GM12865 (cell line): ENCODE results near the gene CHRNA5.

Experiments used
- DNase-seq: peaks from one replicate; pipeline ENCODE4 v3.0.0; 2010; ENCODE audit warnings: low read depth
- H3K4me3 ChIP-seq: 2 replicates; pipeline ENCODE4 v1.5.1; 2011; ENCODE audit warnings: mild to moderate bottlenecking, low read depth, low read length, control low read depth
- TF ChIP-seq, protein P1 (sequence below): IDR thresholded peaks from 2 replicates; pipeline ENCODE4 v1.5.1; 2011; ENCODE audit warnings: low read length, control low read depth, low read depth, inconsistent platforms; ENCODE audit not compliant: insufficient read depth; ENCODE audit errors: missing control alignments

CHRNA5 gene

DNA sequence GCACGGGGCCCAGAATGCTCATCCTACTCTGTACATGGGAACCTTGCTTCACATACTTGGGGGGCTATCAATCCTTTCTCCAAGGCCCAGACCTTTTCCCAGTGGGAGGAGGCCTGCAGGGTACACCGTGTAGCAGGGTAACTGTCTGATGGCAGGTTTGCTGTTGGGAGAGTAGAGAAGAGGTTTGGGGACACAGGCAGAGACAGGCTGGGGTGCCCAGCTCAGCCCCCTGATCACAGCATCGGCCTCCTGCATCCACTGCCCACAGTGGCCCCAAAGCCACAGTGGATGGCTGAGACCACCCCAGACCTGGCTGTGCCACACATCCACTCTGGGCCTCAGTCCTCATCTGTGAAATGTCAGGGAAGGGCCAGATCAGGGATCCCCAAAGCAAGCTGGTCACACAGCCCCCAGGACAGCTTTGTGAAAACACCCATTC, 49.9 kb downstream of the CHRNA5 start:
- no peak overlapping the region for H3K4me3 ChIP-seq
- DNase-seq = no peak
- TF ChIP-seq, protein P1, sequence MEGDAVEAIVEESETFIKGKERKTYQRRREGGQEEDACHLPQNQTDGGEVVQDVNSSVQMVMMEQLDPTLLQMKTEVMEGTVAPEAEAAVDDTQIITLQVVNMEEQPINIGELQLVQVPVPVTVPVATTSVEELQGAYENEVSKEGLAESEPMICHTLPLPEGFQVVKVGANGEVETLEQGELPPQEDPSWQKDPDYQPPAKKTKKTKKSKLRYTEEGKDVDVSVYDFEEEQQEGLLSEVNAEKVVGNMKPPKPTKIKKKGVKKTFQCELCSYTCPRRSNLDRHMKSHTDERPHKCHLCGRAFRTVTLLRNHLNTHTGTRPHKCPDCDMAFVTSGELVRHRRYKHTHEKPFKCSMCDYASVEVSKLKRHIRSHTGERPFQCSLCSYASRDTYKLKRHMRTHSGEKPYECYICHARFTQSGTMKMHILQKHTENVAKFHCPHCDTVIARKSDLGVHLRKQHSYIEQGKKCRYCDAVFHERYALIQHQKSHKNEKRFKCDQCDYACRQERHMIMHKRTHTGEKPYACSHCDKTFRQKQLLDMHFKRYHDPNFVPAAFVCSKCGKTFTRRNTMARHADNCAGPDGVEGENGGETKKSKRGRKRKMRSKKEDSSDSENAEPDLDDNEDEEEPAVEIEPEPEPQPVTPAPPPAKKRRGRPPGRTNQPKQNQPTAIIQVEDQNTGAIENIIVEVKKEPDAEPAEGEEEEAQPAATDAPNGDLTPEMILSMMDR = no peak

DNA sequence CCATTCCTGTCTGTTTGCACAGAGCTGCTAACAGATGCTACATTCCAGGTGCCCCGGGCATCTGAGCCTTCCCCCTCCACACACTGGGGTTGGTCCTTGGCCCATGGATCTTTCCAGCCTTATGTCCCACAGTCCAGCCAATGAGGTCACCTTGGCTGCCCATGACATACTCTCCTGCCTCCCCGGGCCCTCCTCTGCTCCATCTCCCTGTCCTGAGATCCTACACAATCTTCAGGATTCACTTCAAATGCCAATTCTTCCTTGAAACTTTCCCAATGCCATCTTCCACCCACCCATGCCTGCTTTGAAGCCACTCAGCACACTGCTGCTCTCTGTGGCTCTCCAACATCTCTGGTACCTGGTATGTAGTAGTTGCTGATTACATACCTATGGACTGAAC, 51.2 kb downstream of the CHRNA5 start:
- no peak for DNase-seq
- no peak overlapping the region for H3K4me3 ChIP-seq
- TF ChIP-seq, protein P1 = no peak

DNA sequence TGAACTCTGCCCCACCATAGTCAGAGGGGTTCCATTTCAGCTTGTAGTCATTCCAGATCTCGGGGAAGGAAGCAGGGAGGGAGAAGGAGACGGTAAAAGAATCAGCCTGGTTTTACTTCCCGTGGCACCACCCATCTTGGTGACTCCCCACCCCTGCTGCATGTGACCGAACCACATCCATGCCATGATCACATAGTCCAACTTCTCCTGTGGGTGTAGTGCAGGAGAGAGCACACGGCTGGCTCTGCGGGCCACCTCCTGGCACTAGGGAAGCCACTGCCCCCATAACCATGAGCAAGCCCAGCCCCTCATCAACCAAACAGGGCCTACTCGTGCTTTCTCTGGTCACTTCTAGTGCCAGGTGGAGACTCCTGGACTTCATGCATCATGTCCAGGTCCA, 51.8 kb downstream of the CHRNA5 start:
- no peak for DNase-seq
- TF ChIP-seq, protein P1 = no peak
- H3K4me3 ChIP-seq = no peak overlapping the region

DNA sequence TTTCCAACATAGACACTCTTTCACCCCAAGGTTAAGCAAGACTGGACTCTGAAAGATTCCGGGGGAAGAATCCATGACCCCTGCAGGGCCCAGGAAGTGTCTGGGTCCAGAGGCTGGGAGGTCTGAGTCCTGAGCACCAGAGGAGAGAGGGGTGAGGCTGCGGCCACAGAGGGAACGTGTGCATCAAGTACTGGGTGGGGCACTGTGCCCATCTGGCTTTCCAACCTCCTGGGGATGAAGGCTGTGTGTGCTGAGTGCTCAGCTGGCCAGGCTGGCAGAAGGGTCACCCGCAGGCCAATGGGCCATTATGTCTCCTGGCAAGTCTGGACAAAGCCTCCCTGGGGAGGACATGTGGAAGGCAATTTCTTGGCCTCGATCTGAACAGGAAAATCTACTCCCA, 52.2 kb downstream of the CHRNA5 start:
- no peak for DNase-seq
- TF ChIP-seq, protein P1 = no peak
- H3K4me3 ChIP-seq = no peak overlapping the region

DNA sequence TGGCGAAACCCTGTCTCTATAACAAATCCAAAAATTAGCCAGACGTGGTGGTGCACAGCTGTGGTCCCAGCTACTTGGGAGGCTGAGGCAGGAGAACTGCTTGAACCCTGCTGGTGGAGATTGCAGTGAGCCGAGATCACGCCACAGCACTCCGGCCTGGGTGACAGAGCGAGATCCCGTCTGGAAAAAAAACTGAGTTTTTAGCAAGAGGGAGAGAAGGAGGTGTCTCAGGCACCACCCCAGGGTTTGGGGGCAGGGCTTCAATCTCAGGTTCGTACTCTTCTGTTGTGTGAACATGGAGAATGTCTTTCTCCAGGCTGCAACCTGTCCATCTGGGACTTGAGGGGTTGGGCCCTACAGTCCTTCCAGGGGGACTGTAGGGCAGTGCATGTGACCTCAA, 52.7 kb downstream of the CHRNA5 start:
- TF ChIP-seq, protein P1 = no peak
- no peak for DNase-seq
- H3K4me3 ChIP-seq = no peak overlapping the region

DNA sequence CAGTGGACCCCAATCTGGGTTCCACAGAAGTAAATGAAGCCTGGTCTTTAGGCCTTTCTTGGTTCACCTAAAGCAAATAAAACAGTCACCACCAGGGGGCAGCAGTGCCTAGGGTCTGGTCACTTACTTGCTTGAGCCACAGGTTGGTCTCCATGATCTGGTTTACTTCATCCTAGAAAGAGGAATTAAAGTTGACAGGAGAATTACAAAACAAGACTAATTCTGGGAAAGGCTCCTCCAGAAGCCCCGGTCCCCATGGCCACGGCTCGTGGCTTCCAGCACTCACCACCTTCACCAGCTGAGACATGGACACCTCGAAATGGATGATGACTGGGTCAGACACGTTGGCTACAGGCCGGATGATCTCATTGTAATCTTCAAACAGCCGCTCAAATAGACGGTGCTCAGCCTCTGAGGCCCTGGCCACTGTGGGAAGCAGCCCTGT, 53.2 kb downstream of the CHRNA5 start:
- H3K4me3 ChIP-seq = no peak overlapping the region
- TF ChIP-seq, protein P1 = peak; percentile 77
- DNase-seq = peak; percentile 87
